ENCODE measurements around the gene MPHOSPH10.
"Not testable (repeated sequence)": the region's sequence is repeated elsewhere in the genome, so short reads cannot be mapped to it uniquely, and the experiment has no call there.

Gene MPHOSPH10

GRCh38 chr2:71125506-71126294 lies 4.7 kb upstream of the MPHOSPH10 start:
- in situ Hi-C loops (cut with HindIII; ENCODE audit: low pct_ligation_motif_present, low sequenced_read_pairs), result no loop called here
- no peak for TF ChIP-seq CTCF (IDR thresholded peaks at IDR 0.05; ENCODE audit: low read depth, low read length, missing control alignments)
- H3K36me3 ChIP-seq (replicated peaks), result peaks cover 4% of the 10 kb centered on the region
- no peak for DNase-seq
- H3K4me3 ChIP-seq (ENCODE audit: low read depth, low read length), result no peak overlapping the region
- H3K27ac ChIP-seq, result no peak overlapping the region
- H3K27me3 ChIP-seq (replicated peaks), result no peaks in the 10 kb centered on the region

GRCh38 chr2:71126957-71127356 lies 3.5 kb upstream of the MPHOSPH10 start:
- TF ChIP-seq CTCF (IDR thresholded peaks at IDR 0.05; ENCODE audit: low read depth, low read length, missing control alignments), result no peak

DNA sequence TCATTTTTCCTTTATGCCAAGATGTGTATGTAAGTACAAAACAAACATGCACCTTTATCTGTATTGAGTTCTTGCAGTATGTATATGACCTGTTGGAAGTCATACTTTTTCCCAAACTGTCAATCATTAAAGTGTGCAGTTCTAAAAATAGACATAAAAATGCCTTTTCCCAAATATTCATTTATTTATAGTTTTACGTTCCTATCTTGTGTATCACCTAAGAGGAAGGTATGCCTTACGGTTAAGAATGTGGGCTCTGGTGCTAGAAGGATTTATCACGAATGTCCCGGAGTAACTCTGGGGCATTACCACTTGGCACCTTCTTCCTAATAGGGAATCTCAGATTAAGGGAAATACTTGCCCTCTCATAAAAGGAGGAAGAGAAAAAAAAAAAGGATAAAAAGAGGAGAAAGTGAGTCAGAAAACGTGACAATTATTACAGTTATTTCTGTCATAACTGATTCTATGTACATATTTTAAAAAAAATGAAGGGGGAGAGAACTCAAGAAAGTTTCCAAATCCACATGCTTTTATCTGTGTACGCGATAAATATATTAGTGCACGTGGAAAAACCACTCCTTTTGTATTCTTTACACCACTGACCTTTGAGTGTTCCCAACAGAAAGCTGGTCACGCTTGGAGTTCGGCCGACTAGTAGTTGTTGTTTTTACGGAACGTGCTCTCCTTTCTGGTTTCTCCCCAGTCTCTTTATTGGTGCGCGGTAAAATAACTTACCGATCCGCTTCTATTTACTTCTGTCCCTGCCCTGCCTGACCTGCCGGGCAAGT lies 1.1 kb upstream of the MPHOSPH10 start:
- TF ChIP-seq CTCF (IDR thresholded peaks at IDR 0.05; ENCODE audit: low read depth, low read length, missing control alignments), result no peak
- in situ Hi-C loops (cut with HindIII; ENCODE audit: low pct_ligation_motif_present, low sequenced_read_pairs), result no loop called here
- Histone ChIP-seq H3K4me3 (ENCODE audit: low read depth, low read length) (peak overlapping the region; percentile 98), H3K27me3 (replicated peaks) (no peaks in the 10 kb centered on the region), H3K36me3 (replicated peaks) (peaks cover 7% of the 10 kb centered on the region), H3K27ac (peak overlapping the region; percentile 92)
- DNase-seq, result no peak

More at GRCh38 chr2:71126957-71127356, 3.5 kb upstream of the MPHOSPH10 start:
- H3K27ac ChIP-seq, result no peak overlapping the region
- no peak overlapping the region for H3K4me3 ChIP-seq (ENCODE audit: low read depth, low read length)
- DNase-seq, result no peak
- H3K27me3 ChIP-seq (replicated peaks), result no peaks in the 10 kb centered on the region
- H3K36me3 ChIP-seq (replicated peaks), result peaks cover 4% of the 10 kb centered on the region
- in situ Hi-C loops (cut with HindIII; ENCODE audit: low pct_ligation_motif_present, low sequenced_read_pairs), result no loop called here

- H3K4me3 ChIP-seq (ENCODE audit: low read depth, low read length), result peak overlapping the region; percentile 98
- H3K27ac ChIP-seq, result peak overlapping the region; percentile 92
- no peak for TF ChIP-seq CTCF (IDR thresholded peaks at IDR 0.05; ENCODE audit: low read depth, low read length, missing control alignments)
- in situ Hi-C loops (cut with HindIII; ENCODE audit: low pct_ligation_motif_present, low sequenced_read_pairs), result no loop called here
- no peak for DNase-seq
- no peaks in the 10 kb centered on the region for H3K27me3 ChIP-seq (replicated peaks)
- H3K36me3 ChIP-seq (replicated peaks), result peaks cover 12% of the 10 kb centered on the region
Measured at GRCh38 chr2:71129902-71130151, 607 bp upstream of the MPHOSPH10 start.

- in situ Hi-C loops (cut with HindIII; ENCODE audit: low pct_ligation_motif_present, low sequenced_read_pairs), result no loop called here
- Histone ChIP-seq H3K27me3 (replicated peaks) (no peaks in the 10 kb centered on the region), H3K27ac (peak overlapping the region; percentile 92), H3K4me3 (ENCODE audit: low read depth, low read length) (peak overlapping the region; percentile 98), H3K36me3 (replicated peaks) (peaks cover 17% of the 10 kb centered on the region)
- DNase-seq, result no peak
- TF ChIP-seq CTCF (IDR thresholded peaks at IDR 0.05; ENCODE audit: low read depth, low read length, missing control alignments), result no peak
Measured at GRCh38 chr2:71130905-71131244, 441 bp downstream of the MPHOSPH10 start.

DNA sequence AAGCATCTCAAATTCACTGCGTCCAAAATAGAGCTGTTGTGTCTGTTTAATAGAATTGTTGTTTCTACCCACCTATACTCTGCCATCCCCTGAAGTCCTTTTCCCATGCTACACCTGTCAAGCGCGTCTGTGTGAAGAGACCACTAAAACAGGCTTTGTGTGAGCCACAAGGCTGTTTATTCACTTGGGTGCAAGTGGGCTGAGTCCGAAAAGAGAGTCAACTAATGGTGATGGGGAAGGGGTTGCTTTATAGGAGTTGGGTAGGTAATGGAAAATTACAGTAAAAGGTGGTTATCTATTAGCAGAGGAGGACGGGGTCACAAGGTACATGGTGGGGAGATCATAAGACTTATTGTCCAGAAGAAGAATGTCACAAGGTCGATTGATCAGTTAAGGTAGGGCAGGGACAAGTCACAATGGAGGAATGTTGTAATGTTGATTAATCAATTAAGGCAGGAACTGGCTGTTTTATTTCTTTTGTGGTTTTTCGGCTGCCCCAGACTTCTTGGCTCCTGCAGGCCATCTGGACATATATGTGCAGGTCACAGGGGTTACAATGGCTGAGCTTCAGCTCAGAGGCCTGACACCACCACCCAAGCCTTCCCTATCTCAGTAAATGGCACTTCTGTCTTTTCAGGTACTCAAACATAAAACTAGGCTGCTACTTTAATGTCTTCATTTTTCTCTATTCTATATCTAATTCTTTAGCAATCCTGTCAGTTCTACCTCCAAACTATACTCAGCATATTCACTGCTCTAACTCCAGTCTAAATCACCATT lies 1.1 kb downstream of the MPHOSPH10 start:
- peak overlapping the region; percentile 92 for H3K27ac ChIP-seq
- in situ Hi-C loops (cut with HindIII; ENCODE audit: low pct_ligation_motif_present, low sequenced_read_pairs), result not testable (repeated sequence)
- H3K4me3 ChIP-seq (ENCODE audit: low read depth, low read length), result peak overlapping the region; percentile 98

More for the DNA sequence above, 1.1 kb downstream of the MPHOSPH10 start:
- DNase-seq; H3K27me3 ChIP-seq (replicated peaks): not testable (repeated sequence)
- H3K36me3 ChIP-seq (replicated peaks), result peaks cover 22% of the 10 kb centered on the region
